GM18867 (cell line): ENCODE data around the gene PSAPL1.

ENCODE experiments used
- ATAC-seq: cut with Tn5 transposase; IDR thresholded peaks from one replicate; pipeline ENCODE4 v1.9.1; 2021; ENCODE audit warnings: mild to moderate bottlenecking, moderate library complexity; ENCODE audit not compliant: unreplicated experiment

Gene PSAPL1

GRCh38 chr4:7434766-7435150 lies at the start of gene PSAPL1:
PSAPL1 (minus strand) TSS chr4:7434930; CDS start chr4:7434879, 51 bp downstream.
- no peak for ATAC-seq

GRCh38 chr4:7481227-7481626 lies 46.5 kb upstream of the PSAPL1 start:
- ATAC-seq, result no peak

- no peak for ATAC-seq
These were observed 45.7 kb upstream of the PSAPL1 start for GRCh38 chr4:7480423-7480822.

GRCh38 chr4:7478665-7479064 lies 43.9 kb upstream of the PSAPL1 start:
- no peak for ATAC-seq

GRCh38 chr4:7477695-7478094 lies 43.0 kb upstream of the PSAPL1 start:
- no peak for ATAC-seq

- no peak for ATAC-seq
These were observed 42.1 kb upstream of the PSAPL1 start for GRCh38 chr4:7476820-7477219.

GRCh38 chr4:7475207-7475606 lies 40.5 kb upstream of the PSAPL1 start:
- no peak for ATAC-seq

GRCh38 chr4:7474320-7474719 lies 39.6 kb upstream of the PSAPL1 start:
- no peak for ATAC-seq

- no peak for ATAC-seq
These were observed 38.4 kb upstream of the PSAPL1 start for GRCh38 chr4:7473081-7473480.

- ATAC-seq, result no peak
These were observed 37.8 kb upstream of the PSAPL1 start for GRCh38 chr4:7472442-7473013.

- no peak for ATAC-seq
These were observed 35.9 kb upstream of the PSAPL1 start for GRCh38 chr4:7470522-7471128.

- ATAC-seq, result no peak
These were observed 35.4 kb upstream of the PSAPL1 start for GRCh38 chr4:7470111-7470510.

- ATAC-seq, result no peak
These were observed 34.3 kb upstream of the PSAPL1 start for GRCh38 chr4:7469023-7469422.

- ATAC-seq, result no peak
These were observed 32.7 kb upstream of the PSAPL1 start for GRCh38 chr4:7467471-7467870.

- ATAC-seq, result no peak
These were observed 32.2 kb upstream of the PSAPL1 start for GRCh38 chr4:7466904-7467303.

- no peak for ATAC-seq
These were observed 31.5 kb upstream of the PSAPL1 start for GRCh38 chr4:7466215-7466614.

- ATAC-seq, result no peak
These were observed 30.3 kb upstream of the PSAPL1 start for GRCh38 chr4:7465017-7465416.

GRCh38 chr4:7464259-7464655 lies 29.5 kb upstream of the PSAPL1 start:
- no peak for ATAC-seq

- no peak for ATAC-seq
These were observed 29.0 kb upstream of the PSAPL1 start for GRCh38 chr4:7463566-7464258.

GRCh38 chr4:7462509-7462971 lies 27.8 kb upstream of the PSAPL1 start:
- ATAC-seq, result no peak

- ATAC-seq, result no peak
These were observed 26.5 kb upstream of the PSAPL1 start for GRCh38 chr4:7461230-7461629.

GRCh38 chr4:7460566-7460965 lies 25.8 kb upstream of the PSAPL1 start:
- ATAC-seq, result no peak
